ENCODE measurements around the gene C2CD2L. TPM values are rescaled to one million over a fixed set of nuclear protein-coding genes. Genes with fewer than 3 reads are reported as not detected.

Gene C2CD2L
- total and polyA plus RNA-seq, 2 donors (not counting 3 experiments of a cell fraction or from before 2014, with no cell fraction given) = 9.1 to 10.4 TPM

GRCh38 chr11:119155733-119156492 lies 48.8 kb downstream of the C2CD2L start:
- no peak for DNase-seq (ENCODE audit: low read depth, low spot score)
- H3K36me3 ChIP-seq (ENCODE audit: control insufficient read depth in 2 of 2, extremely low read depth in 1 of 2, insufficient read depth in 2 of 2, low read length in 2 of 2) = no peaks in the 10 kb centered on the region
- dilution Hi-C loops (cut with MboI; ENCODE audit: extremely low pct_ligation_motif_present, low sequenced_read_pairs) = no loop called here

More at GRCh38 chr11:119155733-119156492, 48.8 kb downstream of the C2CD2L start:
- Histone ChIP-seq H3K9me3 (replicated peaks; ENCODE audit: control insufficient read depth, insufficient read depth, low read length) (no peaks in the 10 kb centered on the region), H3K4me2 (ENCODE audit: insufficient read depth, low read length) (no peak overlapping the region), H3K79me2 (ENCODE audit: control insufficient read depth, insufficient read depth, low read length) (no peaks in the 10 kb centered on the region), H3K27me3 (ENCODE audit: control insufficient read depth in 2 of 2, insufficient read depth in 2 of 2, low read length in 2 of 2) (no peaks in the 10 kb centered on the region), H2AFZ (ENCODE audit: low read depth, low read length) (no peak overlapping the region), H3K9me1 (replicated peaks; ENCODE audit: control insufficient read depth, extremely low read depth, insufficient read depth, low read length) (no peaks in the 10 kb centered on the region), H4K20me1 (replicated peaks; ENCODE audit: control insufficient read depth, extremely low read depth, insufficient read depth, low read length) (no peaks in the 10 kb centered on the region), H3K4me1 (ENCODE audit: control insufficient read depth, extremely low read depth, insufficient read depth, low read length) (no peaks in the 10 kb centered on the region), H3K27ac (ENCODE audit: insufficient read depth, low read depth, low read length) (no peak overlapping the region), H3K4me3 (replicated peaks in 1 of 3; ENCODE audit: insufficient read depth in 1 of 3, low read depth in 1 of 3, low read length in 3 of 3) (no peak overlapping the region), H3K9ac (replicated peaks; ENCODE audit: extremely low read depth, insufficient read depth, low read length) (no peak overlapping the region)
- ChIA-PET POLR2A (interaction anchor here (0.5 kb wide), 1 partner anchor 11 kb away, joined by 5 read pairs; no protein-coding TSS in a partner anchor), CTCF (interaction anchor here (0.8 to 1.6 kb wide), 6 partner anchors 10 to 42 kb away, joined by 3 to 7 read pairs (median 3); partner anchors contain the start of gene NLRX1)
- BruUV-seq (replicated peaks) = no TSS peak
- TF ChIP-seq JUN (IDR thresholded peaks at IDR 0.05; ENCODE audit: borderline replicate concordance, insufficient read depth, insufficient read length, low read depth) (no peak), POLR2A (IDR thresholded peaks at IDR 0.05; ENCODE audit: low read depth, low read length) (no peak), EZH2 (IDR thresholded peaks at IDR 0.05; ENCODE audit: borderline replicate concordance, low read depth, low read length, severe bottlenecking) (no peak), CTCF (IDR thresholded peaks at IDR 0.05; ENCODE audit: extremely low read depth in 1 of 2, insufficient read depth in 1 of 2, low read depth in 1 of 2, low read length in 2 of 2) (peak; percentile 20 to 29)
- FAIRE-seq = peak; percentile 26
- intact Hi-C loops (cut with micrococcal nuclease) = loop anchor here (10.0 kb wide), 1 partner anchor 309 kb away; no protein-coding TSS in a partner anchor
